ENCODE results near the gene RAD9A.

Gene RAD9A

GRCh38 chr11:67429038-67429668 lies 37.4 kb downstream of the RAD9A start:
- DNase-seq: no peak

- no peak for DNase-seq
Measured at GRCh38 chr11:67429722-67430121, 37.9 kb downstream of the RAD9A start.

- DNase-seq: no peak
Measured at GRCh38 chr11:67431346-67432249, 39.8 kb downstream of the RAD9A start.

GRCh38 chr11:67432655-67433349 lies 41.0 kb downstream of the RAD9A start:
- no peak for DNase-seq

GRCh38 chr11:67433536-67434394 lies 42.0 kb downstream of the RAD9A start:
- no peak for DNase-seq

- no peak for DNase-seq
Measured at GRCh38 chr11:67434395-67434881, 42.7 kb downstream of the RAD9A start.

- DNase-seq: no peak
Measured at GRCh38 chr11:67435031-67435726, 43.4 kb downstream of the RAD9A start.

- no peak for DNase-seq
Measured at GRCh38 chr11:67435727-67436458, 44.1 kb downstream of the RAD9A start.

- no peak for DNase-seq
Measured at GRCh38 chr11:67436459-67437081, 44.8 kb downstream of the RAD9A start.

- DNase-seq: no peak
Measured at GRCh38 chr11:67437082-67437808, 45.5 kb downstream of the RAD9A start, which contains the start of gene PTPRCAP. Gene PTPRCAP (minus strand): TSS chr11:67437682. CDS start chr11:67437619, 63 bp downstream.

- no peak for DNase-seq
Measured at GRCh38 chr11:67437809-67438157, 46.0 kb downstream of the RAD9A start.

- no peak for DNase-seq
Measured at GRCh38 chr11:67438158-67438902, 46.5 kb downstream of the RAD9A start.

- peak; percentile 59 for DNase-seq
Measured at GRCh38 chr11:67439321-67440228, 47.8 kb downstream of the RAD9A start.

- DNase-seq: no peak
Measured at GRCh38 chr11:67440229-67441097, 48.7 kb downstream of the RAD9A start.

- DNase-seq: peak; percentile 46
Measured at GRCh38 chr11:67441098-67441563, 49.3 kb downstream of the RAD9A start.

- DNase-seq: peak; percentile 46
Measured at GRCh38 chr11:67441731-67442351, 50.1 kb downstream of the RAD9A start.
